Left ventricle myocardium inferior (tissue), 1 donor: ENCODE measurements around the gene STK32A. TPM values are rescaled to one million over a fixed set of nuclear protein-coding genes. Genes with fewer than 3 reads are reported as not detected.

Experiments used
- DNase-seq: peaks from one replicate; pipeline ENCODE4 v3.0.0-alpha.2; 2020
- H3K27ac ChIP-seq: fragments of 200-600 bp; replicated peaks from 2 replicates; pipeline ENCODE4 v1.8.0; 2021
- H3K27me3 ChIP-seq: fragments of 200-600 bp; 2 replicates; pipeline ENCODE4 v1.8.0; 2021; ENCODE audit warnings: low read depth
- H3K36me3 ChIP-seq: fragments of 200-600 bp; 2 replicates; pipeline ENCODE4 v1.8.0; 2021
- H3K4me1 ChIP-seq: fragments of 200-600 bp; 2 replicates; pipeline ENCODE4 v1.8.0; 2021
- H3K4me3 ChIP-seq: fragments of 200-600 bp; 2 replicates; pipeline ENCODE4 v1.8.0; 2021; ENCODE audit warnings: mild to moderate bottlenecking, moderate library complexity
- H3K9me3 ChIP-seq: fragments of 200-600 bp; replicated peaks from 2 replicates; pipeline ENCODE4 v1.8.0; 2021
- intact Hi-C: fragments of 100-400 bp; cut with micrococcal nuclease; formaldehyde crosslinking; loops from one replicate; pipeline ENCODE4 v1.11.0; 2022
- total RNA-seq: library from RNA; stranded (reverse); fragmentation: NEBNext Ultra II Directional; extraction: Animal tissue kit (Norgen Biotek cat#: 25700); gene quantifications from one replicate; pipeline ENCODE4 v1.2.1, GENCODE V29; 2021
- TF ChIP-seq, protein P1 (sequence below): fragments of 200-600 bp; IDR thresholded peaks from 2 replicates; pipeline ENCODE4 v1.8.0; 2021; ENCODE audit warnings: antibody characterized with exemption, mild to moderate bottlenecking, borderline replicate concordance
- donor health status: DM: no; HTN: yes; CAD: no; lungs with severe emphysema.

Gene STK32A
- total RNA-seq, 1 donor from 2014 or later, result 0.80 TPM

GRCh38 chr5:147309621-147310020 is 74.8 kb downstream of the STK32A start:
- no peak for DNase-seq
- no peaks in the 10 kb centered on the region for H3K4me1 ChIP-seq
- H3K27ac ChIP-seq, result no peak overlapping the region
- intact Hi-C loops, result no loop called here
- H3K27me3 ChIP-seq, result peaks cover 4% of the 10 kb centered on the region
- H3K9me3 ChIP-seq, result peaks cover 3% of the 10 kb centered on the region
- TF ChIP-seq, protein P1, sequence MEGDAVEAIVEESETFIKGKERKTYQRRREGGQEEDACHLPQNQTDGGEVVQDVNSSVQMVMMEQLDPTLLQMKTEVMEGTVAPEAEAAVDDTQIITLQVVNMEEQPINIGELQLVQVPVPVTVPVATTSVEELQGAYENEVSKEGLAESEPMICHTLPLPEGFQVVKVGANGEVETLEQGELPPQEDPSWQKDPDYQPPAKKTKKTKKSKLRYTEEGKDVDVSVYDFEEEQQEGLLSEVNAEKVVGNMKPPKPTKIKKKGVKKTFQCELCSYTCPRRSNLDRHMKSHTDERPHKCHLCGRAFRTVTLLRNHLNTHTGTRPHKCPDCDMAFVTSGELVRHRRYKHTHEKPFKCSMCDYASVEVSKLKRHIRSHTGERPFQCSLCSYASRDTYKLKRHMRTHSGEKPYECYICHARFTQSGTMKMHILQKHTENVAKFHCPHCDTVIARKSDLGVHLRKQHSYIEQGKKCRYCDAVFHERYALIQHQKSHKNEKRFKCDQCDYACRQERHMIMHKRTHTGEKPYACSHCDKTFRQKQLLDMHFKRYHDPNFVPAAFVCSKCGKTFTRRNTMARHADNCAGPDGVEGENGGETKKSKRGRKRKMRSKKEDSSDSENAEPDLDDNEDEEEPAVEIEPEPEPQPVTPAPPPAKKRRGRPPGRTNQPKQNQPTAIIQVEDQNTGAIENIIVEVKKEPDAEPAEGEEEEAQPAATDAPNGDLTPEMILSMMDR, result no peak
- H3K4me3 ChIP-seq, result no peak overlapping the region
- no peaks in the 10 kb centered on the region for H3K36me3 ChIP-seq

- no peaks in the 10 kb centered on the region for H3K4me1 ChIP-seq
- no peak overlapping the region for H3K27ac ChIP-seq
- TF ChIP-seq, protein P1, result no peak
- intact Hi-C loops, result no loop called here
- no peak overlapping the region for H3K4me3 ChIP-seq
- no peaks in the 10 kb centered on the region for H3K9me3 ChIP-seq
- DNase-seq, result peak; percentile 16
- H3K36me3 ChIP-seq, result no peaks in the 10 kb centered on the region
- peaks cover 4% of the 10 kb centered on the region for H3K27me3 ChIP-seq
Observed at GRCh38 chr5:147310059-147310704, 75.4 kb downstream of the STK32A start.

DNA sequence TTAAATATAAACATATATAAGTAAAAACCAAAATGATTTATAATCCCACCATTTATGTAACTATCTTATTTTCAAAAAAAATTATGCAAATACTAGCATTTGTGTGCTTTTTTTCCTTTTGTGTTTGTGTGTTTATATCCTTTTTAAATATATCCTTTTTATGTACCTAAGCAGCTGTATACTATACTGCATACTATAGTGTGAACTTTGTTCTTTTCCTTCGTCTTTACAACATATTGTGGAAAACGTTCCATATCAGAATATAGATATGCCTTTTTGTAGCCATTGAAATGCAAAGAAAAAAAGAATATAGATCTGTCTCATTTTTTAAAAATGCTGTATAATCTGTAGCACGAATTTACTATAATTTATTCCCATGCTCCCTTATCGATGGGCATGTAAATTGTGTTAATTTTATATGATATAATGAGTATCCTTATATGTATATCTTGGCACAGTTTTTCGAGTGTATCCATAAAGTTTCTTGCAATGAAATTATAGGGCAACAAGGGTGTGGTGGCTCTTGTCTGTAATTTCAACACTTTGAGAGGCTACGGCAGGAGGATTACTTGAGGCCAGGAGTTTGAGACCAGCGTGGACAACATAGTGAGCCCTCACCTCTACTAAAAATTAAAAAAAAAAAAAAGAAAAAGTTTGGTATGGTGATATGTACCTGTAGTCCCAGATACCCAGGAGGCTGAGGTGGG is 83.3 kb downstream of the STK32A start:
- no peaks in the 10 kb centered on the region for H3K4me1 ChIP-seq
- intact Hi-C loops, result no loop called here
- no peaks in the 10 kb centered on the region for H3K36me3 ChIP-seq
- H3K27ac ChIP-seq, result no peak overlapping the region
- no peaks in the 10 kb centered on the region for H3K9me3 ChIP-seq
- H3K27me3 ChIP-seq, result no peaks in the 10 kb centered on the region
- no peak overlapping the region for H3K4me3 ChIP-seq
- DNase-seq, result no peak
- TF ChIP-seq, protein P1, result no peak

- intact Hi-C loops, result no loop called here
- TF ChIP-seq, protein P1, result no peak
- no peaks in the 10 kb centered on the region for H3K4me1 ChIP-seq
- no peak for DNase-seq
- no peak overlapping the region for H3K4me3 ChIP-seq
- no peaks in the 10 kb centered on the region for H3K27me3 ChIP-seq
- H3K36me3 ChIP-seq, result no peaks in the 10 kb centered on the region
- no peaks in the 10 kb centered on the region for H3K9me3 ChIP-seq
- H3K27ac ChIP-seq, result no peak overlapping the region
Observed at GRCh38 chr5:147321569-147321968, 86.7 kb downstream of the STK32A start.

- Histone ChIP-seq H3K4me1 (no peaks in the 10 kb centered on the region), H3K27me3 (no peaks in the 10 kb centered on the region), H3K27ac (no peak overlapping the region), H3K36me3 (no peaks in the 10 kb centered on the region), H3K9me3 (no peaks in the 10 kb centered on the region), H3K4me3 (no peak overlapping the region)
- intact Hi-C loops, result no loop called here
- TF ChIP-seq, protein P1, result no peak
- no peak for DNase-seq
Observed at GRCh38 chr5:147327421-147327820, 92.6 kb downstream of the STK32A start.
